ENCODE results near the gene MPHOSPH9.
"Not testable (repeated sequence)": the region's sequence is repeated elsewhere in the genome, so short reads cannot be mapped to it uniquely, and the experiment has no call there.

- not testable (repeated sequence) for TF ChIP-seq CTCF, POLR2A (IDR thresholded peaks at IDR 0.05)
These were observed 16.2 kb upstream of the MPHOSPH9 start for GRCh38 chr12:123248996-123249741.

Measured in uterus (tissue), 2 donors.